HG03135 (cell line): ENCODE results near the gene SPDEF.

Experiments used
- ATAC-seq: cut with Tn5 transposase; IDR thresholded peaks from one replicate; pipeline ENCODE4 v1.9.1; 2021; ENCODE audit warnings: mild to moderate bottlenecking, moderate library complexity; ENCODE audit not compliant: unreplicated experiment

The SPDEF gene

GRCh38 chr6:34517461-34517881 is 38.7 kb downstream of the SPDEF start:
- ATAC-seq: no peak

- ATAC-seq: no peak
Measured at GRCh38 chr6:34516391-34517324, 39.5 kb downstream of the SPDEF start.

DNA sequence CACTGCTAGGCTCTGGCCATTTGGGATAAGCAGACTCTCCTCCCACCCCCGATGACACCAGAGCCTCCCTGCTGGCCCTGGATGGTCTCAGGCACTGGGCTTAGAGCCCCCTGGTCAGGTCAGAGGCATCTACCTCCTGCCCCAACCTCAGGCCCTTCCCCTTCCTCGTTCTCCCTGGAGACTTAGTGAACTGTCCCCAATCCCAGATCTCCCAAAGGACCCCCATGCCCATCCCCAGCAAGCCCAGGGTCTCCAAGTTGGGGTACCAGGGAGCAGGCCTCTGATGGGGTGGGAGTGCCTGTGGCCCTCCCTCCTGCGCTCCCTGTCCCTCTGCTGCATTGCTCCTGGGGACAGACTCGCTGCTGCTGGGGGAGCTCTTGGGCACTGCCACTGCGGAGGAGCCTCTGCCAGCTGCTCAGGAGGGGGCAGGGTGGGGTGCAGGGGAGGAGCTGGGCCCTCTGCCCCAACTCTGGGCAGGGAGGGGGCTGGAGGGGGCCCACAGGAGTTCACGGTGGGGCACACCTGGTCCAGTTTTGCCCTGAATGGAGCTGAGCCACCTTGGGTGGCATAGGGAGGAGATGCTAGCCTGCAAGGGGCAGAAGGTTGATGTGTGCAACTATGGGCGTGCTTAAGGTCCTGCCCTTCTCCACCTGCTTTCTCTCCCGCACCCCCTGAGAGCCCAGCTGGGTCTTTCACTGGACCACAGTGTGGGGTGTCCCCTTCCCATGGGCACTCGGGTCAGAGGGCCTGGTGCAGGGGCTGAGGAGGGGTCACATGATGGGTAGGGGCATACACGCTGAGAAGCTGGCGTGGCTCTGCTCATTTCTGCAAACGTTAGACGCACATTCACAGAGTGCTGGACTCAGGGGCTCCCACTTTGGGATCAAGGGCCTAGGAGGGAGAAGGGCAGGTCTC is 40.4 kb downstream of the SPDEF start:
- no peak for ATAC-seq

DNA sequence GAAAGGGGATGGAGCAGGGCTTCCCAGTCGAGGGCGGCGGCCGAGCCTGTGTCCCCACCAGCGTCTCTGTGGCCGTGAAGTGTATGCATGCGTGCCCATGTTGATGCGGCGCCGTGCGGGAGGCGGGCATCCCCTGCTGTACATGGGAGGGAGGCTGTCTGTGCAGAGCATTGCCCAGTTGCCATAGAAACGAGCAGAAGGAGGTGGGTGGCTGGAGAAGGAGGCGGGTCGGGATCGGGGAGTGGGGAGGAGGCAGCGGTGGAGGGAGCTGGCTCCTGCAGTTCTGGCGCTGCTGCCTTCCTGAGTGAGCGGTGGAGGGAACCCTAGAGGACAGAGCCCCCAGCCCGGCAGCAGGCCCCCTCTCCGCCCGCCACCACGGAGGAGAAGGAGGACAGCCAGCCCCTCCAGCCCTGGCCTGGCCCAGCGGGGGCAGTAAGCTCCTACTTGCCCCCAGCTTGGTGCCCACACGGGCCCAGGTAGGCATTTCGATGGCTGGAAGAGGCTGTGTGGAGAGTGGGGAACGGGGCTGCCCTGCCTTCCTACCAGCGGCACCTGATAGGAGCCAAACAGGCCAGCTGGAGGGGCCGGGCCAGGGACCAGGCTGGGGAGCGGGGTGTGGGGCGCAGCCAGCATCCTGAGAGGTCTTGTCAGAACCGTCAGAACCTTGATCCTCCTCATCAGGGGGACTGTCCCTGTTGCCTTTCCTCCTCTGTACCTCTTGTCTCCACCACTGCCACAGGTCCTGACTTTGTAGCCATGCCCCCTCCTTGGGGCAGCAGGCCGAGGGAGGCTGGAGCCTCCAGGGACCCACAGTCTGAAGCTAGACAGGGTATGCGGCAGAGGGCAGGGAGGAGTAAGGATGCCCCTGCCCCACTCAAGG is 41.3 kb downstream of the SPDEF start:
- ATAC-seq: no peak

- no peak for ATAC-seq
Measured at GRCh38 chr6:34514112-34514511, 42.0 kb downstream of the SPDEF start.

DNA sequence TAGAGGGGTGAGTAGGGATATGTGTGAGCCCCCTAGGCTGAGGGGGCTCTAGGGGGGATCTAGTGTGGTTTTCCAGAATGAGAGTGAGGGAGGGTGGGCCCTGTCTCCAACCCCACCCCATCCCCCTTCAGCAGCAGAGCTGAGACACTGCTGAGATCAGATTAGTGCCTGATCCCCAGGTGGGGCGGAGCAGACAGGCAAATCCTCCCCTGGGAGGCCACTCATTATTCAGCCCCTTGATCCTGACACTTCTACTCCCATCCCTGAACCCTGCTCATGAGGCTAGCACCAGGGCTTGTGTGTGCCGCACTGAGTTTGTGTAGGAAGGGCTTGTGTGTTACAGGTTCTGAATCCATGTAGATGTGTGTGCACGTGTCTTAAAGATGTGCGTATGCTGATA is 42.5 kb downstream of the SPDEF start:
- no peak for ATAC-seq

DNA sequence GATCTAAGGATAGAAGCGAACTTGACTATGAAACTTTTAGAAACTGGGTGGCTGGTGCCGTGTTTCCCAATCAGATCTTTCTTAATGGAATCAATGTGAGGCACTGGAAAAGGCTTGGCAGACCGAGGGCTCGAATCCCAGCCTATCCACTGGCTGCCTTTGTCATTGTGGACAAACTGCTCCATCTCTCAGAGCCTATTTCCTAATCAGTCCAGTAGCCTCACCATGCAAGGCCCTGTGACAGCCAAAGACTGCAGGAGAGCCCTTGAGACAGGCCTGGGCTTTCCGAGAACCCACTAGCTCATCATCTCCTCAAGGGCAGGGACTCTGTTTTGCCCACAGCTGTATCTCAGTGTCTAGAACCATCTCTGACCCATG is 43.4 kb downstream of the SPDEF start:
- ATAC-seq: no peak

- no peak for ATAC-seq
Measured at GRCh38 chr6:34511915-34512737, 44.0 kb downstream of the SPDEF start.

GRCh38 chr6:34511214-34511914 is 44.8 kb downstream of the SPDEF start:
- no peak for ATAC-seq

- no peak for ATAC-seq
Measured at GRCh38 chr6:34510299-34510698, 45.8 kb downstream of the SPDEF start.

GRCh38 chr6:34509782-34510181 is 46.3 kb downstream of the SPDEF start:
- ATAC-seq: no peak

DNA sequence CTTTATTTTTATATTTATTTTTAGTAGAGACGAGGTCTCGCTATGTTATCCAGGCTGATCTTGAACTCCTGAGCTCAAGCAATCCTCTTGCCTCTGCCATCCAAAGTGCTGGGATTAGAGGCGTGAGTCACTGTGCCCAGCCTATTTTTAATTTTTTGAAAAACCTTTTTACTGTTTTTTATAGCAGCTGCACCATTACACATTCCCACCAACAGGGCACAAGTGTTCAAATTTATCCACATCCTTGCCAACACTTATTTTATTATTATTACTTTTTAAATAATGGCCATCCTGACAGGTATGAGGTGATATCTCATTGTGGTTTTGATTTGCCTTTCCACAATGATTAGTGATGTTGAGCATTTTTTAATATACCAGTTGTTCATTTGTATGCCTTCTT is 47.7 kb downstream of the SPDEF start:
- no peak for ATAC-seq

DNA sequence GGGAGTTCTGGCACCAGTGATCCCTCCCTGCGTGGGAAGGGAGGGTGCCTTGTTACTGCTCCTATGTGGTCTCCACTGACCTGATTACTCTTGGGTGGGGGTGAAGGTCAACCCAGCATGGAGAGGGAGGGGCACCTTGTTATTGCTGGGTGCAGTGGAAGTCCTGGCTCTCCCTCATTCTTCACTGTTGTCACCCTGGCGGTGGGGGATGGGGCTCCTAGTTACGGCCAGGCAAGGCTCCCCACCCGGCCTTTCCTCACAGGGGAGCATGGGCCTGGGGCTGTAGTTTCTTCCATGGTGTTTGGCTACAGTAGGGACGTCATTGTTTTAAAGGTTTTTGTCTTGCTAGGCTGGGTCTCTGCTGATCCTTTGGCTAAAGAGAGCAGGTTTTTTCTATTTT is 49.4 kb downstream of the SPDEF start:
- no peak for ATAC-seq

DNA sequence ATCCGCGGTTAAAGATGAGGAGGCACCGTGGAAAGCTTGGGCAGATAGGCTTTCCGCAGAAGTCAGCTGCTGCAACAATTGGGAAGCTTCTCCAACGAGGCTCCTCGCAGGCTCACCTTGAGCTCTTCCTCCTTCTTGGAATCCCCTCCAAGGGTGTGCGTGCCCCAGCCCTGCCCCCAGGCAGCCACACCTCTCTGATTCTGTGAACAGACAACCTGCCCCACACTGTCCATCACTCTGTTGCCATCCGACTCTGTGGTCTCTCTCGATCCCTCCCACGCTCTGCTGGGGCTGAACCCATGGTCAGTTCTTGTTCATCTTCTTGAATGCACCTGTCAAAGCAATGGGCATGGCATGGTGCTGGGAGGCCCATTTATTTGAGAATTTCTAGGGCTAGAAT is 58.7 kb downstream of the SPDEF start:
- ATAC-seq: no peak

DNA sequence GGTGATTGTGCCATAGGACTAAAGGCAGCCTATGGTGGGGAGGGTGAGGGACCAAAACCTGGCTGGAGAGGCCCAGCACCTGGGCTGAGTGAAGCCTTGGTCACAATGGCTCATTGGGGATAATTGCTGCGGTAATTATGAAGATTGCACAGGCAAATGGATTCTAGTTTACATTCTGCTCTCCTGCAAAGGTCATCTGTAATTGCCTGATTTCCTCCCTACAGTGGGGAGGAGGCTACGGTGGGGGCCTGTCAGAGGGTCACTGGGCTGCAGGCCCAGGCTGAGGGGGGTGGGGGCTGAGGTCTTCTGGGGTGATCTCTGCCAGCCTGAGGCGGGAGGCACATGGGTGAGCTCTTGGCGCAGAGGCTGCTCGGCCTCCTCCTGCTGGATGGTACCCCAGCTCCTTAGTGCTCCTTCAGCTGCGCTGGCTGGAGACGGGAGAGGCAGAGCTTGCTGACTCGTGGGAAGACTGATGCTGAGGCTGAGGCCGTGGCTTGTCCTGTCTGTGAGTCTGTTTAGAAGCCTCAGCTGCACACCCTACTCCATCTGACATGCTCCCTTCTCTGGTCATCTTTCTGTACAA is 59.9 kb downstream of the SPDEF start:
- ATAC-seq: no peak

- no peak for ATAC-seq
Measured at GRCh38 chr6:34494973-34495372, 61.2 kb downstream of the SPDEF start.

DNA sequence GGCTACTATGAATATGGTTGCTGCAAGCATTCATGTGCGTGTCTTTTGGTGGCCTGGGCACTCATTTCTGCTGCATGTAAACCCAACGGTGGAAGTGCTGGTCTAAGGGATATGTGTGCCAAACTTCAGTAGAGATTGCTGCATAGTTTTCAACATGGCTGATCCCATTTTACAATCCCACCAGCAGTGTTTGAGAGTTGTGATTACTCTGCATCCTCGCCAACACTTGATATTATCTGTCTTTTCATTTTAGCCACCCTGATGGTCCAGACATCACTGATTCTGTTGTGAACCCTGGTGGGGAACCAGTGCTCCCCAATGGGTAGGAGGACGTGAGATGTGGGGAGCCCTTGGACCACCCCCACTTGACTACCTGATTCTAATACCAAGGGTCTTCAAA is 62.8 kb downstream of the SPDEF start:
- ATAC-seq: no peak

DNA sequence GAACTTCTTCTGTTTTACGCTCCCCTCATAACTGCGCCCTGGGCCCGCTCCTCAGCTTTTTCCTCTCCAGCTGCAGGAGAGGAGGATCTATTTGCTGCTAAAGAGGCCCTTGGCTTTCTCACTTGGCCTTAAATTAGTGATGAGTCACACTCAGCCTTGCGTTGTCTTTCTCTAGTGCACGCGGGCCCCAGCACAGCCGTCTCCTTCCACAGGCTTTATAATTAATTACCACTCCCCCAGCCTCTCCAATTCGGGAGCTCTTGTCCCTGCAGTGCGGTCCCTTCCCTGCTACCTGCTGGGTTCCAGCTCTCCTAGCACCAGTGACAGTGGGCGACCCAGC is 65.1 kb downstream of the SPDEF start:
- ATAC-seq: no peak
